ENCODE results near the gene ENOSF1. TPM values are rescaled to one million over a fixed set of nuclear protein-coding genes. Genes with fewer than 3 reads are reported as not detected.

The ENOSF1 gene
- total and polyA plus RNA-seq, 11 donors, result 9.9 to 38.7 (median 22.2) TPM

DNA sequence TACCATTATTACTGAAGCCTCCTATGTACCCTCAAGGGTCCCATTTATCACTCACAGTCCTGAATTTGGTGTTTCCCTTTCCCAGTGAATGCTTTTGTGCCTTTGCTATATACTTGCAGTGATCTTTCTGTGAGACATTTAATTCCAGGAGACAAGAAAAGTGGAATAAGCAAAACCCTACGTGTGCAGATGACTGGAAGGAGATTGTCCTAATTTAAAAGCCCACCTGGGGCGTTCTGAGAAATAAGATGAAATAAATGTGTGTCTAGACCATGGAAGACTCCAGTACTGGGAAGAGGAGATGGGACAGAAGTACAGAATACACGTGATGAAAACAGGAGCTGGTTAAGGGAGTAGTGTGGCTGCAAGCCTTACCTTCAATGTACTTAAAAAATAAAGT is 35.7 kb downstream of the ENOSF1 start:
- DNase-seq (no peak), ATAC-seq (no peak)
- intact Hi-C loops (cut with DNase I), result no loop called here
- H3K9me3 ChIP-seq, result no peaks in the 10 kb centered on the region
- H3K27me3 ChIP-seq, result no peaks in the 10 kb centered on the region
- H3K27ac ChIP-seq, result no peak overlapping the region
- no peak for TF ChIP-seq POLR2A (IDR thresholded peaks at IDR 0.05)
- TF ChIP-seq, protein P1, sequence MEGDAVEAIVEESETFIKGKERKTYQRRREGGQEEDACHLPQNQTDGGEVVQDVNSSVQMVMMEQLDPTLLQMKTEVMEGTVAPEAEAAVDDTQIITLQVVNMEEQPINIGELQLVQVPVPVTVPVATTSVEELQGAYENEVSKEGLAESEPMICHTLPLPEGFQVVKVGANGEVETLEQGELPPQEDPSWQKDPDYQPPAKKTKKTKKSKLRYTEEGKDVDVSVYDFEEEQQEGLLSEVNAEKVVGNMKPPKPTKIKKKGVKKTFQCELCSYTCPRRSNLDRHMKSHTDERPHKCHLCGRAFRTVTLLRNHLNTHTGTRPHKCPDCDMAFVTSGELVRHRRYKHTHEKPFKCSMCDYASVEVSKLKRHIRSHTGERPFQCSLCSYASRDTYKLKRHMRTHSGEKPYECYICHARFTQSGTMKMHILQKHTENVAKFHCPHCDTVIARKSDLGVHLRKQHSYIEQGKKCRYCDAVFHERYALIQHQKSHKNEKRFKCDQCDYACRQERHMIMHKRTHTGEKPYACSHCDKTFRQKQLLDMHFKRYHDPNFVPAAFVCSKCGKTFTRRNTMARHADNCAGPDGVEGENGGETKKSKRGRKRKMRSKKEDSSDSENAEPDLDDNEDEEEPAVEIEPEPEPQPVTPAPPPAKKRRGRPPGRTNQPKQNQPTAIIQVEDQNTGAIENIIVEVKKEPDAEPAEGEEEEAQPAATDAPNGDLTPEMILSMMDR (IDR thresholded peaks at IDR 0.05), result no peak
- peaks cover 0 to 83% (median 65%) of the 10 kb centered on the region in 9 donors for H3K36me3 ChIP-seq
- peaks cover 0 to 6% (median 0%) of the 10 kb centered on the region in 12 donors for H3K4me1 ChIP-seq
- H3K4me3 ChIP-seq, result no peak overlapping the region
- WGBS, 4 donors, result 89 to 94% (median 93%) methylated on average over 3 of the region's 3 CpGs

DNA sequence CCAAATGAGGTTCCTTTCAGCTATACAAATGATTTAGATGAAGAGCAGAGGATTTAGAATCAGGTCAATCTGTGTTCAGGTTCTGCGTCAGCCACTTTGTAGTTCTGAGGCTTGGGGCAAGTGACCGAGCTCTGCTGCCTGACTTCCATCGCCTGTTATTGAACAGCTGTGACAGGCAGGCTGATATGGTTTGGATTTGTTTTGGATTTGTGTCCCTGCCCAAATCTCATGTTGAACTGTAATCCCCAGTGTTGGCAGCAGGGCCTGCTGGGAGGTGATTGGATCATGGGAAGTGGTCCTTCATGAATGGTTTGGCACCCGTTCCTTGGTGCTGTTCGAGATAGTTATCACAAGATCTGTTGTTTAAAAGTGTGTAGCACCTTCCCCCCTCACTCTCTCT is 36.4 kb downstream of the ENOSF1 start:
- DNase-seq (peak in 1 of 5 donors; percentile 31), ATAC-seq (peak in 1 of 4 donors; percentile 69)
- peaks cover 0 to 83% (median 65%) of the 10 kb centered on the region in 9 donors for H3K36me3 ChIP-seq
- 65 to 89% (median 84%) methylated on average over 5 of the region's 5 CpGs for WGBS, 4 donors
- H3K9me3 ChIP-seq, result no peaks in the 10 kb centered on the region
- H3K4me1 ChIP-seq, result peaks cover 0 to 6% (median 0%) of the 10 kb centered on the region in 12 donors
- H3K27me3 ChIP-seq, result no peaks in the 10 kb centered on the region
- no peak for TF ChIP-seq POLR2A (IDR thresholded peaks at IDR 0.05)
- TF ChIP-seq, protein P1 (IDR thresholded peaks at IDR 0.05), result no peak
- H3K27ac ChIP-seq, result no peak overlapping the region
- intact Hi-C loops (cut with DNase I), result no loop called here
- H3K4me3 ChIP-seq, result no peak overlapping the region

DNA sequence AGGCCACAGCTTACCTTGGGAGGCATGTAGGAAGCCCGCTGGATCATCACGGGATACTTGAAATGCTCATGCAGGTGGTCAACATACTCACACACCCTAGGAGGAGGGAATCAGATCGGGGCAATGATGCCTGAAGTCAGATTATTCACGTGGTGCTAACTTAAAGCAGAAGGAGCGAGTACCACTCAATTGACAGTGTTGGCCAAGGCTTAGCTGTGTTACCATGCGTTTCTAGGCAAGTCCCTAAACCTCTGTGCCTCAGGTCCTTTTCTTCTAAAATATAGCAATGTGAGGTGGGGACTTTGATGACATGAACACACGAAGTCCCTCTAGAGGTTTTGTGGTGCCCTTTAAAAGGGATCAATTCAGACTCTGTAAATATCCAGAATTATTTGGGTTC is 37.1 kb downstream of the ENOSF1 start:
- Histone ChIP-seq H3K27ac (no peak overlapping the region), H3K4me1 (peaks cover 0 to 6% (median 0%) of the 10 kb centered on the region in 12 donors), H3K4me3 (no peak overlapping the region), H3K27me3 (no peaks in the 10 kb centered on the region), H3K36me3 (peaks cover 0 to 89% (median 66%) of the 10 kb centered on the region in 9 donors), H3K9me3 (no peaks in the 10 kb centered on the region)
- DNase-seq, result no peak
- intact Hi-C loops (cut with DNase I), result no loop called here
- 95 to 99% (median 96%) methylated on average over 7 of the region's 7 CpGs for WGBS, 4 donors
- ATAC-seq, result no peak
- TF ChIP-seq, protein P1 (IDR thresholded peaks at IDR 0.05), result no peak
- no peak for TF ChIP-seq POLR2A (IDR thresholded peaks at IDR 0.05)

DNA sequence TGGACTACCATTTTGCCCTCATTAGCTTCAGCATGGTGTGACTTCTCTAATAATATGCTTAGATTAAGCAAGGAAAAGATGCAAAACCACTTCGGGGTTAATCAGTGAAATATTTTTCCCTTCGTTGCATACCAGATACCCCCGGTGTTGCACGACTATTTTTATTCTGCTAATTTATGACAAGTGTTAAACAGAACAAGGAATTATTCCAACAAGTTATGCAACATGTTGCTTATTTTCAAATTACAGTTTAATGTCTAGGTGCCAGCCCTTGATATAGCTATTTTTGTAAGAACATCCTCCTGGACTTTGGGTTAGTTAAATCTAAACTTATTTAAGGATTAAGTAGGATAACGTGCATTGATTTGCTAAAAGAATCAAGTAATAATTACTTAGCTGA is 38.7 kb downstream of the ENOSF1 start:
- WGBS, 4 donors, result 46 to 48% (median 48%) methylated on average over 5 of the region's 5 CpGs
- Histone ChIP-seq H3K4me3 (no peak overlapping the region), H3K27me3 (no peaks in the 10 kb centered on the region), H3K36me3 (peaks cover 0 to 91% (median 64%) of the 10 kb centered on the region in 9 donors), H3K4me1 (peaks cover 0 to 6% (median 0%) of the 10 kb centered on the region in 12 donors), H3K27ac (peak overlapping the region in 1 of 12 donors; percentile 7), H3K9me3 (no peaks in the 10 kb centered on the region)
- DNase-seq, result no peak
- TF ChIP-seq POLR2A (IDR thresholded peaks at IDR 0.05), result no peak
- TF ChIP-seq, protein P1 (IDR thresholded peaks at IDR 0.05), result no peak
- ATAC-seq, result no peak
- intact Hi-C loops (cut with DNase I), result no loop called here

All from heart left ventricle (tissue), 16 donors.